Measurements from ENCODE around the gene AFF2.

Gene AFF2

GRCh38 chrX:148556498-148556897 is 56.1 kb downstream of the AFF2 start:
- H3K36me3 ChIP-seq (ENCODE audit: control insufficient read depth, insufficient read depth, low read length), result no peaks in the 10 kb centered on the region
- H3K4me1 ChIP-seq (ENCODE audit: control insufficient read depth, insufficient read depth, low read length), result peaks cover 7% of the 10 kb centered on the region
- no peaks in the 10 kb centered on the region for H3K9me3 ChIP-seq (ENCODE audit: control insufficient read depth, insufficient read depth, low read length)
- H3K4me3 ChIP-seq (ENCODE audit: low read depth, low read length), result no peak overlapping the region
- H3K27ac ChIP-seq (ENCODE audit: low read depth, low read length), result no peak overlapping the region
- no peaks in the 10 kb centered on the region for H3K27me3 ChIP-seq (ENCODE audit: control insufficient read depth, insufficient read depth, low read length)
- no peak overlapping the region for H3K9ac ChIP-seq (ENCODE audit: low read depth, low read length)

DNA sequence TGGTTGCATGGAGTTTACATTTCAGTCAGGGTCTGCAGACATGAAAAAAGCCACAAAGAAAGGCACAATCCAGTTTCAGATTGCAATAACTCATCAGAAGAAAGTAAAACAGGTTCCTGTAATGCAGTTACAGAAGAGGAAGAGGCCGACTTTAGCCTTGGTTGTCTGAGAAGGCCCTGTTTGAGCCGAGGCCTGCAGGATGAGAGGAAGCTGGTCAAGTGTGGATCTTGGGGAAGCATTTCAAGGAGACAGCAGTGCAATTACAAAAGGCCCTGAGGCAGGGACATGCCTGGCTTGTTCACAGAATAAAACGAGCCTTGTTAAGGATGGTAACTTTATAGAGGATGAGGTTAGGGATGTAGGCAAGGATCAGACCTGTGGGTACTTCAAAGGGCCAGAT is 62.4 kb downstream of the AFF2 start:
- Histone ChIP-seq H3K27ac (ENCODE audit: low read depth, low read length) (no peak overlapping the region), H3K27me3 (ENCODE audit: control insufficient read depth, insufficient read depth, low read length) (no peaks in the 10 kb centered on the region), H3K9me3 (ENCODE audit: control insufficient read depth, insufficient read depth, low read length) (no peaks in the 10 kb centered on the region), H3K4me1 (ENCODE audit: control insufficient read depth, insufficient read depth, low read length) (peaks cover 19% of the 10 kb centered on the region), H3K36me3 (ENCODE audit: control insufficient read depth, insufficient read depth, low read length) (no peaks in the 10 kb centered on the region), H3K4me3 (ENCODE audit: low read depth, low read length) (no peak overlapping the region), H3K9ac (ENCODE audit: low read depth, low read length) (no peak overlapping the region)

- H3K36me3 ChIP-seq (ENCODE audit: control insufficient read depth, insufficient read depth, low read length), result no peaks in the 10 kb centered on the region
- peaks cover 17% of the 10 kb centered on the region for H3K4me1 ChIP-seq (ENCODE audit: control insufficient read depth, insufficient read depth, low read length)
- no peak overlapping the region for H3K4me3 ChIP-seq (ENCODE audit: low read depth, low read length)
- no peak overlapping the region for H3K27ac ChIP-seq (ENCODE audit: low read depth, low read length)
- no peaks in the 10 kb centered on the region for H3K9me3 ChIP-seq (ENCODE audit: control insufficient read depth, insufficient read depth, low read length)
- no peaks in the 10 kb centered on the region for H3K27me3 ChIP-seq (ENCODE audit: control insufficient read depth, insufficient read depth, low read length)
- H3K9ac ChIP-seq (ENCODE audit: low read depth, low read length), result no peak overlapping the region
Measured at GRCh38 chrX:148567229-148567628, 66.8 kb downstream of the AFF2 start.

DNA sequence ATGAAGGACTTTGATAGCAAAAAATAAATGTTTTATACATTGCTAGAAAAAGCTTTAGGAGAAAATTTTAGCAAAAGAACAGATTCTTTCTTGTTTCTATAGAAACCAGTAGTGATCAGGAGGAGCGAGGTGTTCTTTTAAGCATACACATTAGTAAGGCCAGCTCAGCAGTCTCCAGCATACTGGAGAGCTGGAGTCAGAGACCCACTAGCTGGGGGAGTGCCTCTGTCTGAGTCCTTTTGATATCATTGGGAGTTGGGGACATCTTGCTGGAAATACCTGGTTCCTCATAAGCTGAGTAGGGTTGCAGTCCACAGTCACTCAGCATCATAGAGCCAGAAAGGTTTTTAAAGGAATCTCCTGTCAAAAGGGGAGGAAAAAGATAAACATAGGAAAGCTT is 67.4 kb downstream of the AFF2 start:
- H3K9ac ChIP-seq (ENCODE audit: low read depth, low read length), result no peak overlapping the region
- H3K36me3 ChIP-seq (ENCODE audit: control insufficient read depth, insufficient read depth, low read length), result no peaks in the 10 kb centered on the region
- no peaks in the 10 kb centered on the region for H3K9me3 ChIP-seq (ENCODE audit: control insufficient read depth, insufficient read depth, low read length)
- no peaks in the 10 kb centered on the region for H3K27me3 ChIP-seq (ENCODE audit: control insufficient read depth, insufficient read depth, low read length)
- no peak overlapping the region for H3K27ac ChIP-seq (ENCODE audit: low read depth, low read length)
- H3K4me1 ChIP-seq (ENCODE audit: control insufficient read depth, insufficient read depth, low read length), result peaks cover 12% of the 10 kb centered on the region
- no peak overlapping the region for H3K4me3 ChIP-seq (ENCODE audit: low read depth, low read length)

DNA sequence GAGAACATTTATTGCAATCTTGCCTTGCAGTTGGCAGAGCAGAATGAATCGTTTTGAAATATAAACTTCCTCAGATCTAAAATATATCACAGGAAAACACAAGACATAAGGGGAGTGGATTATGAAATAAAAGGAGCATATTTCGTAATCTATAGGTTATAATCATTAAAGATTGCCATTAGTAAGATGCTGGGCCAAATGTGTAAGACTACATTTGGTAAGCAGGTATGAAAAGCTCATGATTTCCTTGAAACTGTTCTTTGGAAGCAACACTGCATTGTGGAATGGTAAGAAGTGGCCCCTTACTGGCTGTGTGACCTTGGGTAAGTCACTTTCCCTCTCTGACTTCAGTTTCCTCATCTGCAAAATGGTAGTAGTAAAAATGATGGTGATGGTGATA is 68.3 kb downstream of the AFF2 start:
- H3K27ac ChIP-seq (ENCODE audit: low read depth, low read length), result no peak overlapping the region
- peaks cover 3% of the 10 kb centered on the region for H3K4me1 ChIP-seq (ENCODE audit: control insufficient read depth, insufficient read depth, low read length)
- no peaks in the 10 kb centered on the region for H3K36me3 ChIP-seq (ENCODE audit: control insufficient read depth, insufficient read depth, low read length)
- H3K4me3 ChIP-seq (ENCODE audit: low read depth, low read length), result no peak overlapping the region
- H3K27me3 ChIP-seq (ENCODE audit: control insufficient read depth, insufficient read depth, low read length), result no peaks in the 10 kb centered on the region
- H3K9ac ChIP-seq (ENCODE audit: low read depth, low read length), result no peak overlapping the region
- no peaks in the 10 kb centered on the region for H3K9me3 ChIP-seq (ENCODE audit: control insufficient read depth, insufficient read depth, low read length)

GRCh38 chrX:148572337-148572736 is 71.9 kb downstream of the AFF2 start:
- no peaks in the 10 kb centered on the region for H3K4me1 ChIP-seq (ENCODE audit: control insufficient read depth, insufficient read depth, low read length)
- H3K36me3 ChIP-seq (ENCODE audit: control insufficient read depth, insufficient read depth, low read length), result no peaks in the 10 kb centered on the region
- H3K9me3 ChIP-seq (ENCODE audit: control insufficient read depth, insufficient read depth, low read length), result no peaks in the 10 kb centered on the region
- no peak overlapping the region for H3K27ac ChIP-seq (ENCODE audit: low read depth, low read length)
- no peaks in the 10 kb centered on the region for H3K27me3 ChIP-seq (ENCODE audit: control insufficient read depth, insufficient read depth, low read length)
- no peak overlapping the region for H3K9ac ChIP-seq (ENCODE audit: low read depth, low read length)
- no peak overlapping the region for H3K4me3 ChIP-seq (ENCODE audit: low read depth, low read length)

- no peak overlapping the region for H3K4me3 ChIP-seq (ENCODE audit: low read depth, low read length)
- no peak overlapping the region for H3K27ac ChIP-seq (ENCODE audit: low read depth, low read length)
Measured at GRCh38 chrX:148573119-148573518, 72.7 kb downstream of the AFF2 start.

GRCh38 chrX:148574237-148574973 is 74.0 kb downstream of the AFF2 start:
- Histone ChIP-seq H3K27ac (ENCODE audit: low read depth, low read length) (no peak overlapping the region), H3K36me3 (ENCODE audit: control insufficient read depth, insufficient read depth, low read length) (no peaks in the 10 kb centered on the region), H3K9ac (ENCODE audit: low read depth, low read length) (no peak overlapping the region), H3K4me1 (ENCODE audit: control insufficient read depth, insufficient read depth, low read length) (no peaks in the 10 kb centered on the region), H3K27me3 (ENCODE audit: control insufficient read depth, insufficient read depth, low read length) (no peaks in the 10 kb centered on the region), H3K4me3 (ENCODE audit: low read depth, low read length) (no peak overlapping the region), H3K9me3 (ENCODE audit: control insufficient read depth, insufficient read depth, low read length) (no peaks in the 10 kb centered on the region)

More at GRCh38 chrX:148573119-148573518, 72.7 kb downstream of the AFF2 start:
- Histone ChIP-seq H3K9ac (ENCODE audit: low read depth, low read length) (no peak overlapping the region), H3K9me3 (ENCODE audit: control insufficient read depth, insufficient read depth, low read length) (no peaks in the 10 kb centered on the region), H3K36me3 (ENCODE audit: control insufficient read depth, insufficient read depth, low read length) (no peaks in the 10 kb centered on the region), H3K27me3 (ENCODE audit: control insufficient read depth, insufficient read depth, low read length) (no peaks in the 10 kb centered on the region), H3K4me1 (ENCODE audit: control insufficient read depth, insufficient read depth, low read length) (no peaks in the 10 kb centered on the region)

DNA sequence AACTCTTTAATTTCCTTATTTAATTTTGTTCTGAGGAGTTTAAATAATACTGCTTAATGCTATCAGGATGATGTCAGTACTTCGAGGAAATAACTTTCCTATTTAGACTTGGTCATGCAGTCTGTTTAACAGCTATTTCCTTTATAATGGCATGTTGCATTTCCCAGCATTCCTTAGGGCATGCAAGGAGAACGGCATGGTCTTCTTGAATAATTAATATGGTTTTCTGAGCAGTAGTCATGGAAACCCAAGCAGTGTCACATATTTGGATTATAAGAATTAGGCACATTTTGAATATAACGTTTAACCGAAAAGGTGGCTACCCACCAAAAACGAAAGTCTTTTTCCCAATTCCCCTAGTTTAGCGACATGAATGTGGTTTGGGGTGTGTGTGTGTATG is 76.0 kb downstream of the AFF2 start:
- no peak overlapping the region for H3K27ac ChIP-seq (ENCODE audit: low read depth, low read length)
- H3K9ac ChIP-seq (ENCODE audit: low read depth, low read length), result no peak overlapping the region
- H3K27me3 ChIP-seq (ENCODE audit: control insufficient read depth, insufficient read depth, low read length), result no peaks in the 10 kb centered on the region
- no peaks in the 10 kb centered on the region for H3K9me3 ChIP-seq (ENCODE audit: control insufficient read depth, insufficient read depth, low read length)
- H3K4me3 ChIP-seq (ENCODE audit: low read depth, low read length), result no peak overlapping the region
- H3K4me1 ChIP-seq (ENCODE audit: control insufficient read depth, insufficient read depth, low read length), result no peaks in the 10 kb centered on the region
- no peaks in the 10 kb centered on the region for H3K36me3 ChIP-seq (ENCODE audit: control insufficient read depth, insufficient read depth, low read length)

DNA sequence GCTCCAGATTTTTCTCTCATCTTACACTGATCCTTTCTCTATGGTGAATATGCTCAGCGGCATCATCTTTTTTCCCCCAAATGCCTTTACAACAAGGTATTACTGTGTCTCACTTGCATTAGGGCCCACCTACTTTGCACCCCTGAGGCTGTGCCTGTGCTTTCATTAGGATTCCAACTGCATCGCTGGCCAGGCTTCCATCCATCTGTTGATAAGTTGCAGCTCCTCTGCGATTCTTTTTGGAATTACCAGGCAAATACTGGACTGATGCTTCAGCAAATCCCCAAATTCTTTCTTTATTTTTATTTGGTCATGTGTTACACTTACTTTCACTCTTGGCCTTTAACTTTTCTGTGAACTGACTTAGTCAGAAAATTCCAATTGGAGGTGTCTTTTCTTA is 77.3 kb downstream of the AFF2 start:
- H3K27ac ChIP-seq (ENCODE audit: low read depth, low read length), result no peak overlapping the region
- H3K9me3 ChIP-seq (ENCODE audit: control insufficient read depth, insufficient read depth, low read length), result no peaks in the 10 kb centered on the region
- H3K9ac ChIP-seq (ENCODE audit: low read depth, low read length), result no peak overlapping the region
- no peaks in the 10 kb centered on the region for H3K27me3 ChIP-seq (ENCODE audit: control insufficient read depth, insufficient read depth, low read length)
- no peak overlapping the region for H3K4me3 ChIP-seq (ENCODE audit: low read depth, low read length)
- H3K4me1 ChIP-seq (ENCODE audit: control insufficient read depth, insufficient read depth, low read length), result no peaks in the 10 kb centered on the region
- no peaks in the 10 kb centered on the region for H3K36me3 ChIP-seq (ENCODE audit: control insufficient read depth, insufficient read depth, low read length)

DNA sequence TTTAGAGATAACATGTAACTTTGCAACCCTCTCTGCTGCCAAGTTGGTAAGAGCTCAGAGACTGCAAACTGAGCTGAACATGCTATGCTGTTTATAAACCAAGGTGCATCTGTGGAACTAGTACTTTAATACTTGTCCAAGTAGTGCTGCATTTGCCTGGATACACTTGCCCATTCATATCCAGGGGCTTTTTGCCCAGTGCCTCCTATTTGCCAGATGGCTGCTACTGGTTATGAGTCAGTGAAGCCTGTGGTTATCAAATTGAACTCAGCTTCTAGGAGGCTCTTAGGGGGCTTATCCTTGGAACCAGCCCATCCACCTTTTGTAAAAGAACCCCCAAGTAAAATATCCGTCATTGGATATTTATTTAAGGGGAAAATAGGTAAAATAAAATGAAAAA is 79.6 kb downstream of the AFF2 start:
- no peaks in the 10 kb centered on the region for H3K27me3 ChIP-seq (ENCODE audit: control insufficient read depth, insufficient read depth, low read length)
- no peak overlapping the region for H3K27ac ChIP-seq (ENCODE audit: low read depth, low read length)
- no peaks in the 10 kb centered on the region for H3K36me3 ChIP-seq (ENCODE audit: control insufficient read depth, insufficient read depth, low read length)
- H3K9ac ChIP-seq (ENCODE audit: low read depth, low read length), result no peak overlapping the region
- H3K4me3 ChIP-seq (ENCODE audit: low read depth, low read length), result no peak overlapping the region
- H3K9me3 ChIP-seq (ENCODE audit: control insufficient read depth, insufficient read depth, low read length), result no peaks in the 10 kb centered on the region
- no peaks in the 10 kb centered on the region for H3K4me1 ChIP-seq (ENCODE audit: control insufficient read depth, insufficient read depth, low read length)
